Hepatic stellate cell (primary cell): ENCODE results near the gene TMEM125.
A peak's percentile ranks its signal among the peaks of the same experiment; 100 is the strongest.

Experiments used
- DNase-seq: peaks from one replicate; pipeline ENCODE4 v3.0.0; 2011; ENCODE audit warnings: low spot score

TMEM125 gene

GRCh38 chr1:43247256-43247921 is 22.4 kb upstream of the TMEM125 start:
- DNase-seq = no peak

DNA sequence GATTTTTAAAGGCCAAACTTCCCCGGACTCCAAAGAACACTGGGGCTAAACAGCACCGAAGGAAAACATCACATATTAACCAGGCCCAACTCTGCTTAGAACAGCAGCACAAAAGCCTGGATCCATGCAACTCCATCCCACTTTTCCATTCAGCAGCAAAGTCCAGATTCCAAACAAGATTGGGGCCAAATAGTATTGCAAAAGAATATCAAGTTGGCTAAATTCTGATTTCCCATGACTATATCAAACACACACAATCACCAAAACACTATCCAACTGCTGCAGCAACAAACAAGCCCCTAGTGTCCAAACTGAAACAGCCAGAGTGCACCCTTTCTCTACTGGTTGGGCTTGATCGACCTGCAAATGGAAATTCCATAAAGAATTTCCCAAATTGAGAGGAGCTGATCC is 19.4 kb upstream of the TMEM125 start:
- DNase-seq = no peak

DNA sequence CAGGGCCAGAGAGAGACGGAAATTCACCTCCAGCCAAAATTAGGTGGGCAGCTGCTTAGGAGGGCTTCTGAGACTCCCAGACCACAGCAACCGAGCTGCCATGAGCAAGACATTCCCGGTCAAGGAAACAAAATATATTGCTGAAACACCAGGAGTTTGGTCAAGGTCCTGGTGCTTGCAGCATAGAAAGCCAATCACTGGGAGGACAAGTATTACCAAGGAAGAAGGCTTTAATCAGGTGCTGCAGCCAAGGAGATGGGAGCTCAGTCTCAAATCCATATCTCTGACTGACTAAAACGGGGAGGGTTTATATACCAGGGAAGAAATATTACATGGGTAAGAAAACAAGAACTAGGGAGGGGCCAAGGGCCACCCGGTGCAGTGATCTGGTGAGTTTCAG is 18.8 kb upstream of the TMEM125 start:
- DNase-seq = no peak

GRCh38 chr1:43252225-43252624 is 17.6 kb upstream of the TMEM125 start:
- DNase-seq = no peak

DNA sequence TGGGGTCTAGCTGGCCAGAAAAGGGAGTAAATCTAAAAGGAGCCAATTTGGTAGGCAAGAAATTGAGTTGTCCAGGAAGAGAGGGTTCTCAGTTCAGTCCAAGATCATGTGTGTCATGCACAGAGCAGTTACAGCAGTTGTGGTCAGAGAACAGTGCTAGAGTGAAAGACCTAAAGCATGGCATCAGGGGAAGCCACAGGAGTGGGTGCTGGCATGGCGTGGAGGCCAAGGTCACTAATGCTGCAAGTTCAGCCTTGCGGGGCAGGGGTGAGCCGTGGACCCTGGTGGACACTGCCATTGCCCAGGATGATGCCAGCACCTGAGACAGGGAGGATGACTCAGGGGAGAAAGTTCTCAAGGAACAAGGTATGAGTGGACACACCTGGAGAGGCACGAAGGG is 16.6 kb upstream of the TMEM125 start:
- no peak for DNase-seq

GRCh38 chr1:43253876-43254275 is 15.9 kb upstream of the TMEM125 start:
- DNase-seq = no peak

DNA sequence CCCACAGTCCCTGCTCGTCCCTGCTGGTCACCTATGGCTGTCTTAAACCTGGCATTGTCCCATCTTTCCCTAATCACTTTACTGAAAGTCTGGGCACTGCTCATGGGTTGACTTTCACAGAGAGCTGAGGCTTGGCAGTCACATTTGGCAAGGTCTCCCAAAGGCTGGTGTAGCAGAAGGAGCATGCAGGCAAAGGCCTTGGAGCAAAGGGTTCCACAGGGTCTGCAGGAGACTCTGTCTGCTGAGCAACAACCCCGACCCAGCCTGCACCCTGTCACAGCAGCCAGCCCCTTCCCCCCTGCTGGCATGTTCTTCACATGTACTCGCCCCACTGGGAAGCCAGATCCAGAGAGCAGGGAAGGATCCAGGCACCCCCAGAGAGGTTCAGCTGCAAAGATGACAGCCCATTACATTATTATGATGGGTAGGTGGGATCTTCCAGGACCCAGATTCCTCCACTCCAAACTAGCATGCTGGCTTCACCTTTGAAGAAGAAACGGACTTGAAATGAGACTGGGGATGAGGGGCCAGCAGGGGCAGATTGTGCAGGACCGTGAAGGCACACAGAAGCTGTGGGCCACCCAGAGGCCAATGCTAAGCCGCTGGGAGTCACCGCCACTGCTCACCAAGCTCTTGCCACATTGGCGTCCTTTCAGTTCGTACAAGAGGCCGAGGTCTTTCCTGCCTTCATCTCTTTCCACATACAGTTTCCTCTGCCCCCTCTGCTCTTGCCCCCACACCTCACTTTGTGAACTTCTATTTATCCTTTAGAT is 14.2 kb upstream of the TMEM125 start:
- no peak for DNase-seq

DNA sequence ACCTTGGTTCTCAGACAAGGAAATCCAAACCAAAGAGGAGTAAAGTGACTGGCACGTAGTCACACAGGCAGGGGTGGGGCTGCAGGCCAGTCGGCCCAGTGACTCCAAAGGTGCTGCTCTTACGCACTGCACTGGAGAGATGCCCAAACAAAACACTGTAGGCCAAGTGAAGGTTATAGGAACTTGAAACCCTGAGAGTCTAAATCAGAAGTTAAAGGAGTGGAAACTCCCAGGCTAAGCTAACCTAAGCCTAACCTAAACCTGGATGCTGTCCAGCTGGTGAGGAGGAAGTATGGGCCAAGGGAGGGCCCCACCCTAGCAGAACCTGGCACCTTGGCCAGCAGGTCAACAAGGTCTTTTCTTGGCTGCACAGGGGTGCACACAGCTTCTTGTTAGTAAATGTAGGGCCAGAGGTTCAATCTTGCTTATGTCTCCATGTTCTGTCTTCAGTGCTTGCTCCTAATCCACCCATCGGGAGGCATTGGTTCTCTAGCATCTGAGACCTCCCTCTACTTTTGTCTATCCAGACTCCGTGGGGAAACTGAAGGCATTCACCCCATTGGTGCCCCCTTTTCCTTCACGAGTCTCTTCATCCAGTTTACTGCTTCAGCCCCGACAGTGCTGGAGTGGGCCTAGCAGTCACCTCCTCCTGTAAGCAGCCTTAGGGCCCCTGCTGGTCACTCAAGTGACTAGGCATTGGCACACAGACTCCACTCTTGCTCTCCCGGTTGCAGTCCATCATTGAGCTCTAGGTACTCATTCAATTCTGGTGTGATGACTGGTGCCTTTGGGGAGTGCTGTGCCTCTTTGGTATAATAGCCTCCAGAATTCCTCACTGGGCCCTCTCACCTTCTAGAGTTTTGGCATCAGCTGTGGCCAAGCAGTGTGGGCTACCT is 12.9 kb upstream of the TMEM125 start:
- DNase-seq = no peak

- no peak for DNase-seq
Observed at GRCh38 chr1:43258370-43258769, 11.4 kb upstream of the TMEM125 start.

DNA sequence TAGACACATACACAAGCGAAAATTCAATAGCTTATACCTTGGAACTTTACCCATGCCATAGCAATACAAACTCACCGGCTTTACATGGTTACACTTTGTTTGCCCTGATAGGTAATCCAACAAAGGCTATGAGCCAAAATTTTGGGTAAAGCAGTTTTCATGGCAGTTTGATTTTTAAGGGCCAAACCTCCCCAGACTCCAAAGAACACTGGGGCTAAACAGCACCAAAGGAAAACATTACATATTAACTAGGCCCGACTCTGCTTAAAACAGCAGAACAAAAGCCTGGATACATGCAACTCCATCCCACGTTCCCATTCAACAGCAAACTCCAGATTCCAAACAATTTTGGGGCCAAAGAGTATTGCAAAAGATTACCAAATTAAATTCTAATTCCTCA is 4.4 kb upstream of the TMEM125 start:
- no peak for DNase-seq

GRCh38 chr1:43266881-43267280 is 2.9 kb upstream of the TMEM125 start:
- DNase-seq = no peak

- DNase-seq = peak; percentile 83
Observed at GRCh38 chr1:43267291-43267805, 2.4 kb upstream of the TMEM125 start.

DNA sequence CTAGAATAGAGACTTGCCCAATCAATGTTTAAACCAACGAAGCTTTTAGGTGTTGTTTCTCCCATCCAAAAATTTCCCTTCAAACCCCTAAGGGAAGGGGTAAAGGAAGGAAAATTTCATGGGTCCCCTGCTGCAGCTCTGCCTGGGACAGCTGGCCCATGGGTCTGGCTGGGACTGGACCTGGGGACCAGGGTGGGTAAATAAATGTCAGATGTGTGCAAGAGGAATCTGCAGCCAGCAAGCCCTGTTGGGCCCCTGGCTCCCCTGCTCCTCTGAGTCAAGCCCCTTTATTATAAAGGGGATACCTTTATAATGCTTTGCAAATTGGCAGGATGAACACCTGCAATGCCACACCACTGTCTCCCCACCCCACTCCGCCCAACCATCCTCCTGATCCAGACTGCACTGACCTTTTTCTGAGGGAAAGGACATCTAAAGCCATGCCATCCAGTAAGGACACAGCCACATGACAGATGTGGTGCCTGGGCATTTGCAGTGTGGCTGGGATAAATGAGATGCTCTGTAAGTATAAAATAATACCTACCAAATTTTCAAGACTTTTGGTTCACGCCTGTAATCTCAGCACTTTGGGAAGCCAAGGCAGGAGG is 1.9 kb upstream of the TMEM125 start:
- no peak for DNase-seq

GRCh38 chr1:43270421-43271095 is 775 bp downstream of the TMEM125 start:
- no peak for DNase-seq

DNA sequence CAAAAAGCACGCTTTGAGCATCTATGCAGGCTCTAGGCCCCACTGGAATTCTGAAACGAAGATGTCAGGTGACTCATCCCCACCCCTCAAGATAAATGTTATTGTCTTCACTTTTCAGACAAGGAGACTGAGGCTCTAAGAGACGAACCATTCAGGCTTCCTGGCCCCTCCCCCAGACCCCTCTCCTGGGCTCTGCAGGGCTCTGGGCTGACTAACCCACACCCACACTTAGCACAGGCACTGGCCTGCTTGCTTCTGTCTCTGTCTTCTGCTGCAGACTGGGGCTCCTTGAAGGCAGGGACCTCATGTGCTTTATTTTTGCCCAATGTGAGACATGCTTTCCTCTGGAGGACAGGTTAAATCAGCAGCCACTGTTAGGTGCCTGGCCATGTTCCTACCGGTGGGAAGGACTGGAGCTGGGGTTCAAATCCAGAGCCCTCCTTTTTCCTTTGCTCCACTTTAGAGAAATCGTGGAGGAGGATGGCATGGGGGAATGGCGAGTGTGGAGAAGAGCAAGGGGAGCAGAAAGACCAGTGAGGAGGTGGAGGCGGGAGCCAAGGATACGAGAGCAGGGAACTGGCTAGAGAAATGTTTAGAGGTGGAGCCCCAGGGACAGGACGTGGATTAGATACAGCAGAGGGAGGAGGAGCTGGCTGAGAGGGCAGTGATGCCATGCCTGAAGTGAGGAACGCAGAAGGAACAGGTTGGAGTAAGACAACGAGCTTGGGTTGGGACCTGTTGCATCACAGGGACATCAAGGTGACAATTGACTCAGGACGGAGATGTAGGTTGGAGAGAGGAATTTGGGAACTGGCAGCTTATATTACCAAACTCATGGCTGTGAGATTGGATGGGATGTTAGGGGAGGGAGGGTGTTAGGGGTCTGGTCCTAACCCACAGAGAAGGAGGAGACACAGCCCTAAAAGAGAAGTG is 1.7 kb downstream of the TMEM125 start:
- DNase-seq = no peak

DNA sequence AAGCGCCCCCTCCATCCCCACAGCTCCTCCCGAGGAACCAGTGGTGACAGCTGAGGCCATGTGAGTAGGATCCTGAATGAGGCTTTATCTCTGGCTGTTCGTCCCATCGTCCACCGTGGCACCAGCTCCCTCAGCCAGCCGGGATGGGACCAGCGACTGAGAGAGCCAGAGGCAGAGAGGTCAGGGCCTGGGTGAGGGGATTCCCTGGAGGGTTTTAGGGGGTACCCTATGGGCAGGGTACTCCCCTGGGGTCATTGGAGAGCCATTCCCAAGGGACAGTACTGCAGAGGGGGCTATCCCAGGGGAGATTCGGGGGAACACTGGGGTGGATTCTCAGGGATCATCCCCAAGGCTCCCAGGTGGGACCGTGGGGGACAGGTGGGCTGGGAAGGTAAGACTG is 2.4 kb downstream of the TMEM125 start:
- no peak for DNase-seq

DNA sequence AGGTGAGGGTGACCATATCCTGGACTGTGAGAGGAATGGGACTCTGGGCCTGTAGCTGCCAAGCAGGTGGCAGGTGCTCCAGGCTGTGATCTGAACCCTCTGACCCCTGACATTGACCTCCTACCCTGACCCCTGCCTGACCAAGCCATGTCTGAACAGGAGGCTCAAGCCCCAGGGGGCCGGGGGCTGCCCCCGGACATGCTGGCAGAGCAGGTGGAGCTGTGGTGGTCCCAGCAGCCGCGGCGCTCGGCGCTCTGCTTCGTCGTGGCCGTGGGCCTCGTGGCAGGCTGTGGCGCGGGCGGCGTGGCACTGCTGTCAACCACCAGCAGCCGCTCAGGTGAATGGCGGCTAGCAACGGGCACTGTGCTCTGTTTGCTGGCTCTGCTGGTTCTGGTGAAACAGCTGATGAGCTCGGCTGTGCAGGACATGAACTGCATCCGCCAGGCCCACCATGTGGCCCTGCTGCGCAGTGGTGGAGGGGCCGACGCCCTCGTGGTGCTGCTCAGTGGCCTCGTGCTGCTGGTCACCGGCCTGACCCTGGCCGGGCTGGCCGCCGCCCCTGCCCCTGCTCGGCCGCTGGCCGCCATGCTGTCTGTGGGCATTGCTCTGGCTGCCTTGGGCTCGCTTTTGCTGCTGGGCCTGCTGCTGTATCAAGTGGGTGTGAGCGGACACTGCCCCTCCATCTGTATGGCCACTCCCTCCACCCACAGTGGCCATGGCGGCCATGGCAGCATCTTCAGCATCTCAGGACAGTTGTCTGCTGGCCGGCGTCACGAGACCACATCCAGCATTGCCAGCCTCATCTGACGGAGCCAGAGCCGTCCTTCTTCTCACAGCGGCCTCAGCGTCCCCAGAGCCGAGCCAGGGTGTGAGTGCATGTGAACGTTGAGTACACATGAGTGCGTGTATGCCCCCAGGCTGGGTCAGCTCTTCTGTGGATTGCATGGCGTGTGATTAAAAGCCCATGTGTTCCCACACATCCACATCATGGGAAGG is 3.1 kb downstream of the TMEM125 start:
- no peak for DNase-seq

- no peak for DNase-seq
Observed at GRCh38 chr1:43273708-43274107, 3.9 kb downstream of the TMEM125 start.
